Measurements from ENCODE around the gene BMP5.

DNA sequence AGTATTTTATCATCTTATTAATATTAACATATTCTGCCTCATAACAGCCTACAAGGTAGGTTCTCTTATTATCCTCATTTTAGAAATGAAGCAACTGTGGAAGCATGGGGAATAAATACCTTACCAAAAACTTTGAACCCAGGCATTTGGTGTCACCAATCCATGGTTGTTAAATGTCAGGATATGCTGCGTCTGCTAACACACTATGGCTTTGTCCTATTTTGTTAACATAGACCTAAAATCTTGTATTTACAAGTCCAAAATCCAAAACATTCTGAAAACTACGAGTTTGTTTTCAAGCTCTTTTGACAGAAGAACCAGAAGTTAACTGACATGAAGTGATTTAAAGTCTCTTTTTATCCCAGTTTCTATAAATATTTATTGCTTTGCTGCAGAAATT is 53.4 kb downstream of the BMP5 start:
- TF ChIP-seq, protein P1, sequence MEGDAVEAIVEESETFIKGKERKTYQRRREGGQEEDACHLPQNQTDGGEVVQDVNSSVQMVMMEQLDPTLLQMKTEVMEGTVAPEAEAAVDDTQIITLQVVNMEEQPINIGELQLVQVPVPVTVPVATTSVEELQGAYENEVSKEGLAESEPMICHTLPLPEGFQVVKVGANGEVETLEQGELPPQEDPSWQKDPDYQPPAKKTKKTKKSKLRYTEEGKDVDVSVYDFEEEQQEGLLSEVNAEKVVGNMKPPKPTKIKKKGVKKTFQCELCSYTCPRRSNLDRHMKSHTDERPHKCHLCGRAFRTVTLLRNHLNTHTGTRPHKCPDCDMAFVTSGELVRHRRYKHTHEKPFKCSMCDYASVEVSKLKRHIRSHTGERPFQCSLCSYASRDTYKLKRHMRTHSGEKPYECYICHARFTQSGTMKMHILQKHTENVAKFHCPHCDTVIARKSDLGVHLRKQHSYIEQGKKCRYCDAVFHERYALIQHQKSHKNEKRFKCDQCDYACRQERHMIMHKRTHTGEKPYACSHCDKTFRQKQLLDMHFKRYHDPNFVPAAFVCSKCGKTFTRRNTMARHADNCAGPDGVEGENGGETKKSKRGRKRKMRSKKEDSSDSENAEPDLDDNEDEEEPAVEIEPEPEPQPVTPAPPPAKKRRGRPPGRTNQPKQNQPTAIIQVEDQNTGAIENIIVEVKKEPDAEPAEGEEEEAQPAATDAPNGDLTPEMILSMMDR (IDR thresholded peaks at IDR 0.05): no peak
- TF ChIP-seq, protein P2, sequence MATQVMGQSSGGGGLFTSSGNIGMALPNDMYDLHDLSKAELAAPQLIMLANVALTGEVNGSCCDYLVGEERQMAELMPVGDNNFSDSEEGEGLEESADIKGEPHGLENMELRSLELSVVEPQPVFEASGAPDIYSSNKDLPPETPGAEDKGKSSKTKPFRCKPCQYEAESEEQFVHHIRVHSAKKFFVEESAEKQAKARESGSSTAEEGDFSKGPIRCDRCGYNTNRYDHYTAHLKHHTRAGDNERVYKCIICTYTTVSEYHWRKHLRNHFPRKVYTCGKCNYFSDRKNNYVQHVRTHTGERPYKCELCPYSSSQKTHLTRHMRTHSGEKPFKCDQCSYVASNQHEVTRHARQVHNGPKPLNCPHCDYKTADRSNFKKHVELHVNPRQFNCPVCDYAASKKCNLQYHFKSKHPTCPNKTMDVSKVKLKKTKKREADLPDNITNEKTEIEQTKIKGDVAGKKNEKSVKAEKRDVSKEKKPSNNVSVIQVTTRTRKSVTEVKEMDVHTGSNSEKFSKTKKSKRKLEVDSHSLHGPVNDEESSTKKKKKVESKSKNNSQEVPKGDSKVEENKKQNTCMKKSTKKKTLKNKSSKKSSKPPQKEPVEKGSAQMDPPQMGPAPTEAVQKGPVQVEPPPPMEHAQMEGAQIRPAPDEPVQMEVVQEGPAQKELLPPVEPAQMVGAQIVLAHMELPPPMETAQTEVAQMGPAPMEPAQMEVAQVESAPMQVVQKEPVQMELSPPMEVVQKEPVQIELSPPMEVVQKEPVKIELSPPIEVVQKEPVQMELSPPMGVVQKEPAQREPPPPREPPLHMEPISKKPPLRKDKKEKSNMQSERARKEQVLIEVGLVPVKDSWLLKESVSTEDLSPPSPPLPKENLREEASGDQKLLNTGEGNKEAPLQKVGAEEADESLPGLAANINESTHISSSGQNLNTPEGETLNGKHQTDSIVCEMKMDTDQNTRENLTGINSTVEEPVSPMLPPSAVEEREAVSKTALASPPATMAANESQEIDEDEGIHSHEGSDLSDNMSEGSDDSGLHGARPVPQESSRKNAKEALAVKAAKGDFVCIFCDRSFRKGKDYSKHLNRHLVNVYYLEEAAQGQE (IDR thresholded peaks at IDR 0.05; ENCODE audit: insufficient read depth in 1 of 2, low read depth in 2 of 2, low read length in 1 of 2): no peak
- TF ChIP-seq POLR2AphosphoS5 (IDR thresholded peaks at IDR 0.05; ENCODE audit: low read depth, low read length): no peak
- TF ChIP-seq TCF7L2 (IDR thresholded peaks at IDR 0.05; ENCODE audit: low read depth, low read length): no peak
